ENCODE measurements around the gene ITGA11.

The ITGA11 gene

GRCh38 chr15:68374168-68374745, 57.7 kb downstream of the ITGA11 start:
- DNase-seq, result no peak

GRCh38 chr15:68373028-68373427, 58.9 kb downstream of the ITGA11 start:
- no peak for DNase-seq

GRCh38 chr15:68372291-68372811, 59.6 kb downstream of the ITGA11 start:
- peak; percentile 9 for DNase-seq

GRCh38 chr15:68371851-68372250, 60.1 kb downstream of the ITGA11 start:
- DNase-seq, result no peak

GRCh38 chr15:68371160-68371559, 60.8 kb downstream of the ITGA11 start:
- DNase-seq, result no peak

- DNase-seq, result no peak
Observed at GRCh38 chr15:68370768-68371151, 61.2 kb downstream of the ITGA11 start.

GRCh38 chr15:68369931-68370767, 61.8 kb downstream of the ITGA11 start:
- DNase-seq, result no peak

- DNase-seq, result no peak
Observed at GRCh38 chr15:68368731-68369435, 63.1 kb downstream of the ITGA11 start.

- no peak for DNase-seq
Observed at GRCh38 chr15:68367992-68368391, 64.0 kb downstream of the ITGA11 start.

GRCh38 chr15:68367226-68367625, 64.7 kb downstream of the ITGA11 start:
- DNase-seq, result no peak

GRCh38 chr15:68366314-68366713, 65.6 kb downstream of the ITGA11 start:
- no peak for DNase-seq

- no peak for DNase-seq
Observed at GRCh38 chr15:68365770-68366169, 66.2 kb downstream of the ITGA11 start.

- no peak for DNase-seq
Observed at GRCh38 chr15:68365140-68365745, 66.7 kb downstream of the ITGA11 start.

GRCh38 chr15:68364660-68365035, 67.3 kb downstream of the ITGA11 start:
- no peak for DNase-seq

- no peak for DNase-seq
Observed at GRCh38 chr15:68364028-68364659, 67.8 kb downstream of the ITGA11 start.

- DNase-seq, result no peak
Observed at GRCh38 chr15:68363353-68363752, 68.6 kb downstream of the ITGA11 start.

GRCh38 chr15:68362537-68363126, 69.3 kb downstream of the ITGA11 start:
- no peak for DNase-seq

GRCh38 chr15:68360721-68361120, 71.2 kb downstream of the ITGA11 start:
- DNase-seq, result no peak

- no peak for DNase-seq
Observed at GRCh38 chr15:68356778-68357177, 75.2 kb downstream of the ITGA11 start.

GRCh38 chr15:68354923-68355322, 77.0 kb downstream of the ITGA11 start:
- DNase-seq, result no peak

GRCh38 chr15:68354268-68354667, 77.7 kb downstream of the ITGA11 start:
- no peak for DNase-seq

GRCh38 chr15:68353421-68354135, 78.4 kb downstream of the ITGA11 start:
- DNase-seq, result no peak
